ENCODE measurements around the gene CAMKK2. TPM values are rescaled to one million over a fixed set of nuclear protein-coding genes. Genes with fewer than 3 reads are reported as not detected.

Gene CAMKK2
- total and polyA plus RNA-seq, 9 of the 15 experiments (the other 6 are each of a cell fraction or from before 2014, with no cell fraction given): 4.3 to 32.0 (median 18.2) TPM

DNA sequence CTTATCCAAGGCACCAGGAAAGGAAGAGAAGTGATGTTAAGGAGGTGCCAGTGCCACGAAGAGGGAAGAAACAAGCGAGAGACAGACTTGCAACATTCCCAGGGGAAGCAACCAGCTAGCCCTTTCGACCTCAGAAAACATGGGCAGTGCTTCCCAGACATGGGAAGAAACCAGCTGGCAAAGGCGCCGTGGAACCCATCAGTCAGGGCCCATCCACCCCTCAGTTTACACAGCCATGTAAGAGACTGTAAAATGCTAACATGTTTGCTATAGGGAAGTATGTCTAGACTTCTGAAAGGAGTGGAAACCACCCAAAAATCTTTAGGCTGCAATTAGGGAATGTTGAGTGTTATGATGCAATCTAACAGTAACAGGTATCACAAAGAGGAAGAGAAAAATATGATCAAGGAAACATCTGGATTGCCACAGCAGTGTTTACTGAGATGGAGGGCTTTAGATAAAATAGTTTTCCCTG, 29.4 kb upstream of the CAMKK2 start (continued):
- TF ChIP-seq TAF7 (tag; IDR thresholded peaks at IDR 0.05): 0 out of 2 replicates have a peak, but pooled peaks have one; percentile 41
- peak; percentile 88 for TF ChIP-seq ATF7 (IDR thresholded peaks at IDR 0.05)
- TF ChIP-seq NR2C1 (IDR thresholded peaks at IDR 0.05): no peak
- TF ChIP-seq NR2C1 (tag; IDR thresholded peaks at IDR 0.05): peak; percentile 65
- peak; percentile 55; the same call in 1 of the 2 replicates for TF ChIP-seq JUND (IDR thresholded peaks at IDR 0.05; ENCODE audit: borderline replicate concordance, low read depth, low read length)
- TF ChIP-seq JUND (tag; IDR thresholded peaks at IDR 0.05; ENCODE audit: borderline replicate concordance, low read depth, low read length): peak; percentile 53; the same call in 1 of the 3 replicates
- TF ChIP-seq ZNF644 (tag; IDR thresholded peaks at IDR 0.05; ENCODE audit: low read depth): no peak
- TF ChIP-seq TRIM24 (IDR thresholded peaks at IDR 0.05): peak; percentile 76 to 90; a peak in 2 of 4 replicates
- TF ChIP-seq ZFP1 (CRISPR knock-in tag; IDR thresholded peaks at IDR 0.05): no peak
- no peak for TF ChIP-seq YY1 (IDR thresholded peaks at IDR 0.05; ENCODE audit: borderline replicate concordance in 1 of 3, control insufficient read depth in 1 of 3, extremely low read depth in 1 of 3, insufficient read depth in 3 of 3, insufficient read length in 1 of 3, insufficient replicate concordance in 2 of 3, low read depth in 1 of 3, low read length in 2 of 3)
- TF ChIP-seq FOXP1 (CRISPR knock-in tag; IDR thresholded peaks at IDR 0.05): no peak
- peak; percentile 76; the same call in 1 of the 2 replicates for TF ChIP-seq CEBPB (tag; IDR thresholded peaks at IDR 0.05)
- no peak for TF ChIP-seq MYC (IDR thresholded peaks at IDR 0.05; ENCODE audit: low read depth, low read length)
- TF ChIP-seq MYC (CRISPR knock-in tag; IDR thresholded peaks at IDR 0.05; ENCODE audit: borderline replicate concordance, low read depth): peak; percentile 59; the same call in 1 of the 2 replicates
- peak; percentile 71; the same call in 1 of the 2 replicates for TF ChIP-seq TAL1 (IDR thresholded peaks at IDR 0.05)
- TF ChIP-seq, protein P1, sequence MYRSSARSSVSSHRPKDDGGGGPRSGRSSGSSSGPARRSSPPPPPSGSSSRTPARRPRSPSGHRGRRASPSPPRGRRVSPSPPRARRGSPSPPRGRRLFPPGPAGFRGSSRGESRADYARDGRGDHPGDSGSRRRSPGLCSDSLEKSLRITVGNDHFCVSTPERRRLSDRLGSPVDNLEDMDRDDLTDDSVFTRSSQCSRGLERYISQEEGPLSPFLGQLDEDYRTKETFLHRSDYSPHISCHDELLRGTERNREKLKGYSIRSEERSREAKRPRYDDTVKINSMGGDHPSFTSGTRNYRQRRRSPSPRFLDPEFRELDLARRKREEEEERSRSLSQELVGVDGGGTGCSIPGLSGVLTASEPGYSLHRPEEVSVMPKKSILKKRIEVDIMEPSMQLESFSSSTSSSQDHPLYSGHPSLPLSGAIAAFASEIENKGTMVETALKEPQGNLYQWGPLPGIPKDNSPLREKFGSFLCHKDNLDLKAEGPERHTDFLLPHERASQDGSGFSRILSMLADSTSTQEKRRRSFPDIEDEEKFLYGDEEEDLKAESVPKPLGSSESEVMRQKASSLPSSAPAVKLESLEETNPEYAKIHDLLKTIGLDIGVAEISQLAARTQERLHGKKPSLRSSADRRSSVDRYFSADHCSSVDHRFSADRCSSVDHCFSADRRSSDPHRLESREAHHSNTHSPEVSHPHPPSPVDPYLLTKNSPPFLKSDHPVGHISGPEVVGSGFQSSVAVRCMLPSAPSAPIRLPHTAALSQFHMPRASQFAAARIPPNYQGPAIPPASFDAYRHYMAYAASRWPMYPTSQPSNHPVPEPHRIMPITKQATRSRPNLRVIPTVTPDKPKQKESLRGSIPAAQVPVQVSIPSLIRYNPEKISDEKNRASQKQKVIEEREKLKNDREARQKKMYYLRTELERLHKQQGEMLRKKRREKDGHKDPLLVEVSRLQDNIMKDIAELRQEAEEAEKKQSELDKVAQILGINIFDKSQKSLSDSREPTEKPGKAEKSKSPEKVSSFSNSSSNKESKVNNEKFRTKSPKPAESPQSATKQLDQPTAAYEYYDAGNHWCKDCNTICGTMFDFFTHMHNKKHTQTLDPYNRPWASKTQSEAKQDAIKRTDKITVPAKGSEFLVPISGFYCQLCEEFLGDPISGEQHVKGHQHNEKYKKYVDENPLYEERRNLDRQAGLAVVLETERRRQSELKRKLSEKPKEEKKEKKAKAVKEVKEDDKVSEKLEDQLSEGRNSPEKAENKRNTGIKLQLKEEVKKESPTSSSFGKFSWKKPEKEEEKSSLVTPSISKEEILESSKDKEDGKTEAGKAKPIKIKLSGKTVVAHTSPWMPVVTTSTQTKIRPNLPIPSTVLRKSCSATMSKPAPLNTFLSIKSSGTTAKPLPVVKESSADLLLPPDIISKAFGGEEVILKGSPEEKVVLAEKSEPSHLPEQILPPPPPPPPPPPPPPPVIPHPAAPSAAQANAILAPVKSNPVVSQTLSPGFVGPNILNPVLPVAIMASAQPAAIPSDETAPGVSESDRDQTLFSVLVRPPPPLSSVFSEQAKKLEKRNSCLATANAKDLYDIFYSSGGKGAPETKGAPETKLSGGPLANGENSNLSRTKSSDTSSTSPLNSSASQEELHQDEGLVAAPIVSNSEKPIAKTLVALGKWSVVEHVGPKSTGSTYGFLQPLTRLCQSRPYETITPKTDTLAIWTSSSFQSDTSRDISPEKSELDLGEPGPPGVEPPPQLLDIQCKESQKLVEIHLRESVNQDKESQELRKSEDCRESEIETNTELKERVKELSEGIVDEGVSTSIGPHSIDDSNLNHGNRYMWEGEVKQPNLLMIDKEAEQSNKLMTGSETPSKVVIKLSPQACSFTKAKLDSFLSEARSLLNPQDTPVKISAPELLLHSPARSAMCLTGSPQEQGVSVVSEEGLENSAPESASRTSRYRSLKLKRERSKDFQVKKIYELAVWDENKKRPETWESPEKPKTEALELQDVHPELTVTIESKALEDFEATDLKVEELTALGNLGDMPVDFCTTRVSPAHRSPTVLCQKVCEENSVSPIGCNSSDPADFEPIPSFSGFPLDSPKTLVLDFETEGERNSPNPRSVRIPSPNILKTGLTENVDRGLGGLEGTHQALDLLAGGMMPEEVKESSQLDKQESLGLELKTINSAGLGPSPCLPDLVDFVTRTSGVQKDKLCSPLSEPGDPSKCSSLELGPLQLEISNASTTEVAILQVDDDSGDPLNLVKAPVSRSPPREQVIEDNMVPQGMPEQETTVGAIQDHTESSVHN (IDR thresholded peaks at IDR 0.05; ENCODE audit: borderline replicate concordance in 1 of 2, low read depth in 1 of 2): peak in 1 of 2 experiments; percentile 27; a peak in 2 of 4 replicates
- TF ChIP-seq RNF2 (IDR thresholded peaks at IDR 0.05): no peak
- peak; percentile 67; the same call in 1 of the 2 replicates for TF ChIP-seq MECOM (CRISPR knock-in tag; IDR thresholded peaks at IDR 0.05)

All from K562 (cell line).